HepG2 (cell line): ENCODE measurements around the gene TSPAN9. TPM values are rescaled to one million over a fixed set of nuclear protein-coding genes. Genes with fewer than 3 reads are reported as not detected.

ENCODE experiments used
- ATAC-seq: fragments of 200-7000 bp; cut with Tn5 transposase; 3 replicates; pipeline ENCODE4 v1.9.1; 2020; ENCODE audit warnings: mild to moderate bottlenecking, moderate library complexity
- BruUV-seq: library from RNA; stranded (reverse); fragments of 400-500 nt; replicated peaks from 2 replicates; lab custom pipeline; 2021; lab: Mats Ljungman, UMichigan
- CTCF ChIA-PET: fragments of 300-600 bp; formaldehyde crosslinking; extraction: SDS; loops from one replicate; lab custom pipeline; 2021; ENCODE audit warnings: low total read pairs, inconsistent platforms, low intra/inter-chr PET ratio; lab: Yijun Ruan, JAX
- POLR2A ChIA-PET: fragments of 350-600 bp; sonication (Branson Sonifier 250); formaldehyde crosslinking; loops from one replicate; lab custom pipeline; 2020; ENCODE audit warnings: antibody characterized with exemption, inconsistent platforms; lab: Yijun Ruan, JAX
- DNase-seq: peaks from one replicate; pipeline ENCODE4 v3.0.0-alpha.2; 2015; ENCODE audit warnings: low spot score
- FAIRE-seq: peaks from 3 replicates; lab custom pipeline; 2011; peaks lifted over from hg19 to GRCh38; lab: Jason Lieb, UNC
- H2AFZ ChIP-seq: one replicate; pipeline ENCODE4 v1.6.1; 2011; ENCODE audit warnings: low read length, inconsistent platforms
- H3K27ac ChIP-seq: fragments of 300-600 bp; 3 replicates; pipeline ENCODE4 v1.8.0; 2011; ENCODE audit warnings: mixed run types, mild to moderate bottlenecking, mixed read lengths, low read length, inconsistent platforms; ENCODE audit not compliant: insufficient read depth; ENCODE audit errors: extremely low read length
- H3K27me3 ChIP-seq, 2 experiments: fragments of 200-600 bp in 1 of 2; 2 replicates in 1 of 2; 3 replicates in 1 of 2; pipeline versions ENCODE4 v1.6.0 to v1.8.0; 2011; ENCODE audit warnings: low read length in 2 of 2, mild to moderate bottlenecking in 2 of 2, moderate library complexity in 2 of 2, inconsistent platforms in 1 of 2; ENCODE audit not compliant: insufficient read depth in 2 of 2, control insufficient read depth in 1 of 2
- H3K36me3 ChIP-seq, 2 experiments: fragments of 200-600 bp in 1 of 2; replicated peaks in 1 of 2; 2 replicates in 1 of 2; 3 replicates in 1 of 2; pipeline versions ENCODE4 v1.5.1 to v1.8.0; 2011; ENCODE audit warnings: low read length in 2 of 2, inconsistent platforms in 1 of 2; ENCODE audit not compliant: insufficient read depth in 2 of 2, control insufficient read depth in 1 of 2
- H3K4me1 ChIP-seq: 2 replicates; pipeline ENCODE4 v1.5.1; 2012; ENCODE audit warnings: low read length, inconsistent platforms; ENCODE audit not compliant: insufficient read depth
- H3K4me2 ChIP-seq: 2 replicates; pipeline ENCODE4 v1.6.0; 2011; ENCODE audit warnings: low read depth, low read length, inconsistent platforms
- H3K4me3 ChIP-seq, 3 experiments: fragments of 200-600 bp in 1 of 3; sonication (generic), shearing (Covaris generic) in 1 of 3; replicated peaks in 1 of 3; 2 replicates each; pipeline ENCODE4 v1.5.1; 2011 to 2016; ENCODE audit warnings: low read length in 3 of 3, inconsistent platforms in 2 of 3, low read depth in 2 of 3, mild to moderate bottlenecking in 2 of 3, control low read depth in 1 of 3, mixed read lengths in 1 of 3; ENCODE audit not compliant: insufficient read depth in 1 of 3
- H3K79me2 ChIP-seq: one replicate; pipeline ENCODE4 v1.6.1; 2011; ENCODE audit warnings: low read length, inconsistent platforms; ENCODE audit not compliant: insufficient read depth
- H3K9ac ChIP-seq: 2 replicates; pipeline ENCODE4 v1.6.0; 2011; ENCODE audit warnings: mild to moderate bottlenecking, low read depth, low read length, inconsistent platforms; ENCODE audit not compliant: insufficient read depth
- H3K9me3 ChIP-seq: 2 replicates; pipeline ENCODE4 v1.5.1; 2012; ENCODE audit warnings: mild to moderate bottlenecking, low read length
- H4K20me1 ChIP-seq: 2 replicates; pipeline ENCODE4 v1.6.0; 2011; ENCODE audit warnings: inconsistent platforms, mild to moderate bottlenecking, low read length, moderate library complexity; ENCODE audit not compliant: insufficient read depth
- CAMTA2 ChIP-seq: sonication (generic); formaldehyde crosslinking; IDR thresholded peaks from 2 replicates; pipeline ENCODE4 v1.4.0; 2020; ENCODE audit warnings: mild to moderate bottlenecking, missing genetic modification reagents, borderline replicate concordance
- HMGXB4 ChIP-seq, 2 experiments: sonication (generic) in 1 of 2; formaldehyde crosslinking in 1 of 2; IDR thresholded peaks; 2 replicates each; pipeline versions ENCODE4 v1.4.0 to v1.6.1; 2018 to 2020; ENCODE audit warnings: missing genetic modification reagents in 2 of 2, borderline replicate concordance in 1 of 2, low read depth in 1 of 2, mild to moderate bottlenecking in 1 of 2, missing biosample characterization in 1 of 2
- HNF4G ChIP-seq, 2 experiments: sonication (generic) in 1 of 2; formaldehyde crosslinking in 1 of 2; IDR thresholded peaks; 2 replicates each; pipeline versions ENCODE4 v1.4.0 to v1.6.1; 2011 to 2020; ENCODE audit warnings: borderline replicate concordance in 2 of 2, low read depth in 2 of 2, mild to moderate bottlenecking in 2 of 2, low read length in 1 of 2, missing genetic modification reagents in 1 of 2, moderate library complexity in 1 of 2
- KLF12 ChIP-seq: sonication (generic); formaldehyde crosslinking; IDR thresholded peaks from 2 replicates; pipeline ENCODE4 v1.4.0; 2020; ENCODE audit warnings: missing genetic modification reagents, borderline replicate concordance
- PTBP1 ChIP-seq: fragments of 200-400 bp; formaldehyde crosslinking; IDR thresholded peaks from 2 replicates; pipeline ENCODE4 v1.6.1; 2018; ENCODE audit warnings: low read length, low read depth; ENCODE audit not compliant: poor library complexity, severe bottlenecking
- TAF1 ChIP-seq: sonication (generic); formaldehyde crosslinking; IDR thresholded peaks from 2 replicates; pipeline ENCODE4 v1.4.0; 2020; ENCODE audit warnings: missing genetic modification reagents
- UBTF ChIP-seq: sonication (generic); formaldehyde crosslinking; IDR thresholded peaks from 2 replicates; pipeline ENCODE4 v1.4.0; 2020; ENCODE audit warnings: mild to moderate bottlenecking, missing genetic modification reagents
- XRCC5 ChIP-seq: fragments of 200-400 bp; formaldehyde crosslinking; optimal IDR thresholded peaks from 2 replicates; pipeline ENCODE3; 2017; ENCODE audit warnings: mild to moderate bottlenecking, low read length
- ZBTB7B ChIP-seq: sonication (generic); formaldehyde crosslinking; IDR thresholded peaks from 2 replicates; pipeline ENCODE4 v1.4.0; 2020; ENCODE audit warnings: missing genetic modification reagents
- ZEB1 ChIP-seq: IDR thresholded peaks from 2 replicates; pipeline ENCODE4 v1.6.1; 2012; ENCODE audit warnings: mild to moderate bottlenecking, low read depth, inconsistent platforms; ENCODE audit not compliant: insufficient replicate concordance
- ZNF709 ChIP-seq: sonication (generic); formaldehyde crosslinking; IDR thresholded peaks from 2 replicates; pipeline ENCODE4 v1.5.0; 2020; ENCODE audit warnings: mild to moderate bottlenecking, missing genetic modification reagents
- ZNF83 ChIP-seq: sonication (generic); formaldehyde crosslinking; IDR thresholded peaks from 2 replicates; pipeline ENCODE4 v1.4.0; 2020; ENCODE audit warnings: missing genetic modification reagents, mild to moderate bottlenecking, borderline replicate concordance
- ZSCAN31 ChIP-seq: sonication (generic); formaldehyde crosslinking; IDR thresholded peaks from 2 replicates; pipeline ENCODE4 v1.5.0; 2020; ENCODE audit warnings: low read depth, mild to moderate bottlenecking, missing genetic modification reagents
- WGBS: methylation state at CpG from one replicate; pipeline ENCODE4 v1.1.6; 2017; ENCODE audit warnings: low lambda C conversion rate; 5-methylcytosine and 5-hydroxymethylcytosine counted together
- in situ Hi-C: cut with HindIII; loops from 2 replicates; pipeline ENCODE4 v1.10.0; 2017; ENCODE audit warnings: low pct_unique_long_range_greater_than_20kb; ENCODE audit not compliant: extremely low pct_ligation_motif_present
- intact Hi-C: fragments of 100-400 bp; cut with micrococcal nuclease; formaldehyde crosslinking; loops from one replicate; pipeline ENCODE4 v1.10.0; 2022; ENCODE audit not compliant: unreplicated experiment
- polyA plus RNA-seq, 8 experiments: library from polyadenylated mRNA; depleted of rRNA in 3 of 8; stranded (reverse) in 7 of 8; unstranded in 1 of 8; fragments of >200 nt; fragmentation: Illumina TruSeq in 4 of 8; extraction: Trizol in 4 of 8; gene quantifications; 2 replicates each; pipeline versions ENCODE4 v1.2.1 to v1.2.3, GENCODE V29; 2011 to 2016; ENCODE audit warnings: low read depth in 4 of 8, missing spikeins in 1 of 8, mixed read lengths in 1 of 8; ENCODE audit not compliant: insufficient read depth in 1 of 8
- total RNA-seq, 5 experiments: library from RNA; depleted of rRNA; stranded (reverse); fragments of >200 nt; fragmentation: Illumina TruSeq; extraction: Trizol; gene quantifications; 2 replicates each; pipeline ENCODE4 v1.2.3, GENCODE V29; 2016; ENCODE audit warnings: low read depth in 1 of 5
- TF ChIP-seq, protein P1 (sequence below): sonication (generic); formaldehyde crosslinking; IDR thresholded peaks from 2 replicates; pipeline ENCODE4 v1.9.0; 2022; ENCODE audit warnings: missing genetic modification reagents, mild to moderate bottlenecking, borderline replicate concordance
- TF ChIP-seq, protein P2 (sequence below): sonication (generic); formaldehyde crosslinking; IDR thresholded peaks from 2 replicates; pipeline ENCODE4 v1.4.0; 2020; ENCODE audit warnings: mild to moderate bottlenecking, missing genetic modification reagents

TSPAN9 gene
- total and polyA plus RNA-seq, 2 of the 13 experiments (the other 11 are each of a cell fraction or from before 2014, with no cell fraction given), result 18.1 to 42.3 TPM

- ChIA-PET CTCF (no interaction called here), POLR2A (no interaction called here)
- Histone ChIP-seq H3K79me2 (no peaks in the 10 kb centered on the region), H2AFZ (no peak overlapping the region), H3K4me2 (peak overlapping the region; percentile 59), H3K4me1 (peaks cover 52% of the 10 kb centered on the region), H4K20me1 (no peaks in the 10 kb centered on the region), H3K36me3 (no peaks in the 10 kb centered on the region), H3K9ac (no peak overlapping the region; the same call in 1 of the 2 replicates), H3K9me3 (no peaks in the 10 kb centered on the region), H3K4me3 (peak overlapping the region in 1 of 3 experiments; percentile 17; a peak in 1 of 6 replicates), H3K27me3 (peaks cover 0 to 19% of the 10 kb centered on the region in 2 experiments; a peak in 1 of 5 replicates), H3K27ac (peak overlapping the region; percentile 45)
- intact Hi-C loops, result no loop called here
- ATAC-seq (peak; percentile 93), FAIRE-seq (peak; percentile 93), DNase-seq (peak; percentile 93)
- 0% methylated on average over 8 of the region's 8 CpGs for WGBS
- BruUV-seq, result no TSS peak
- in situ Hi-C loops, result no loop called here
- TF ChIP-seq HNF4G (IDR thresholded peaks at IDR 0.05; ENCODE audit: borderline replicate concordance, low read depth, low read length) (peak; percentile 86), HNF4G (CRISPR knock-in tag; IDR thresholded peaks at IDR 0.05; ENCODE audit: borderline replicate concordance, low read depth) (peak; percentile 87; the same call in 1 of the 2 replicates), PTBP1 (no peak), CAMTA2 (CRISPR knock-in tag) (no peak), TAF1 (CRISPR knock-in tag) (no peak), KLF12 (CRISPR knock-in tag) (no peak), ZSCAN31 (no peak), HMGXB4 (CRISPR knock-in tag; IDR thresholded peaks at IDR 0.05; ENCODE audit: borderline replicate concordance in 1 of 2, low read depth in 1 of 2) (no peak), ZNF83 (no peak), XRCC5 (no peak), UBTF (CRISPR knock-in tag) (no peak), ZEB1 (no peak), ZNF709 (no peak), ZBTB7B (CRISPR knock-in tag) (peak; percentile 48; the same call in 1 of the 2 replicates)
- TF ChIP-seq, protein P1, sequence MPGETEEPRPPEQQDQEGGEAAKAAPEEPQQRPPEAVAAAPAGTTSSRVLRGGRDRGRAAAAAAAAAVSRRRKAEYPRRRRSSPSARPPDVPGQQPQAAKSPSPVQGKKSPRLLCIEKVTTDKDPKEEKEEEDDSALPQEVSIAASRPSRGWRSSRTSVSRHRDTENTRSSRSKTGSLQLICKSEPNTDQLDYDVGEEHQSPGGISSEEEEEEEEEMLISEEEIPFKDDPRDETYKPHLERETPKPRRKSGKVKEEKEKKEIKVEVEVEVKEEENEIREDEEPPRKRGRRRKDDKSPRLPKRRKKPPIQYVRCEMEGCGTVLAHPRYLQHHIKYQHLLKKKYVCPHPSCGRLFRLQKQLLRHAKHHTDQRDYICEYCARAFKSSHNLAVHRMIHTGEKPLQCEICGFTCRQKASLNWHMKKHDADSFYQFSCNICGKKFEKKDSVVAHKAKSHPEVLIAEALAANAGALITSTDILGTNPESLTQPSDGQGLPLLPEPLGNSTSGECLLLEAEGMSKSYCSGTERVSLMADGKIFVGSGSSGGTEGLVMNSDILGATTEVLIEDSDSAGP (CRISPR knock-in tag), result no peak
- TF ChIP-seq, protein P2, sequence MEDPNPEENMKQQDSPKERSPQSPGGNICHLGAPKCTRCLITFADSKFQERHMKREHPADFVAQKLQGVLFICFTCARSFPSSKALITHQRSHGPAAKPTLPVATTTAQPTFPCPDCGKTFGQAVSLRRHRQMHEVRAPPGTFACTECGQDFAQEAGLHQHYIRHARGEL (CRISPR knock-in tag), result no peak
Observed at GRCh38 chr12:3335078-3335487, 257.9 kb downstream of the TSPAN9 start.
